BE2C (cell line): Measurements from ENCODE around the gene TOR3A.

Experiments
- DNase-seq: peaks from one replicate; pipeline ENCODE4 v3.0.0-alpha.2; 2020
- H3K27me3 ChIP-seq: fragments of 250-450 bp; sonication (Bioruptor Pico); 2 replicates; pipeline ENCODE4 v1.5.1; 2020; ENCODE audit warnings: mild to moderate bottlenecking
- H3K36me3 ChIP-seq: fragments of 250-450 bp; sonication (Bioruptor Pico); 2 replicates; pipeline ENCODE4 v1.5.1; 2020; ENCODE audit warnings: mild to moderate bottlenecking
- H3K4me1 ChIP-seq: fragments of 250-450 bp; sonication (Bioruptor Pico); 2 replicates; pipeline ENCODE4 v1.5.1; 2020
- H3K4me3 ChIP-seq: 2 replicates; pipeline ENCODE4 v1.5.1; 2011; ENCODE audit warnings: low read depth, low read length
- H3K9me3 ChIP-seq: fragments of 250-450 bp; sonication (Bioruptor Pico); 2 replicates; pipeline ENCODE4 v1.5.1; 2020
- CTCF ChIP-seq: IDR thresholded peaks from 2 replicates; pipeline ENCODE4 v1.5.1; 2012; ENCODE audit warnings: mild to moderate bottlenecking, low read depth, low read length

TOR3A gene

GRCh38 chr1:179048339-179049124 is 33.3 kb upstream of the TOR3A start:
- H3K27me3 ChIP-seq = no peaks in the 10 kb centered on the region
- no peak overlapping the region for H3K4me3 ChIP-seq
- H3K36me3 ChIP-seq = no peaks in the 10 kb centered on the region
- TF ChIP-seq CTCF = no peak
- no peaks in the 10 kb centered on the region for H3K9me3 ChIP-seq
- DNase-seq = no peak
- H3K4me1 ChIP-seq = no peaks in the 10 kb centered on the region

- no peaks in the 10 kb centered on the region for H3K4me1 ChIP-seq
- no peak for DNase-seq
- no peaks in the 10 kb centered on the region for H3K9me3 ChIP-seq
- no peak for TF ChIP-seq CTCF
- no peaks in the 10 kb centered on the region for H3K27me3 ChIP-seq
- peaks cover 2% of the 10 kb centered on the region; the same call in 1 of the 2 replicates for H3K36me3 ChIP-seq
- H3K4me3 ChIP-seq = no peak overlapping the region
Observed at GRCh38 chr1:179052776-179053175, 29.1 kb upstream of the TOR3A start.

- DNase-seq = no peak
- Histone ChIP-seq H3K9me3 (no peaks in the 10 kb centered on the region), H3K4me1 (no peaks in the 10 kb centered on the region), H3K4me3 (no peak overlapping the region), H3K27me3 (no peaks in the 10 kb centered on the region), H3K36me3 (peaks cover 2% of the 10 kb centered on the region; the same call in 1 of the 2 replicates)
- no peak for TF ChIP-seq CTCF
Observed at GRCh38 chr1:179053486-179053885, 28.4 kb upstream of the TOR3A start.

- H3K4me1 ChIP-seq = no peaks in the 10 kb centered on the region
- peaks cover 2% of the 10 kb centered on the region; the same call in 1 of the 2 replicates for H3K36me3 ChIP-seq
- DNase-seq = no peak
- H3K27me3 ChIP-seq = no peaks in the 10 kb centered on the region
- TF ChIP-seq CTCF = no peak
- no peak overlapping the region for H3K4me3 ChIP-seq
- H3K9me3 ChIP-seq = no peaks in the 10 kb centered on the region
Observed at GRCh38 chr1:179055937-179056336, 25.9 kb upstream of the TOR3A start.

- Histone ChIP-seq H3K9me3 (no peaks in the 10 kb centered on the region), H3K36me3 (peaks cover 2% of the 10 kb centered on the region), H3K27me3 (no peaks in the 10 kb centered on the region), H3K4me3 (no peak overlapping the region), H3K4me1 (no peaks in the 10 kb centered on the region)
- TF ChIP-seq CTCF = no peak
- no peak for DNase-seq
Observed at GRCh38 chr1:179058487-179059483, 23.1 kb upstream of the TOR3A start.
